ENCODE measurements around the gene TNFSF12. TPM values are rescaled to one million over a fixed set of nuclear protein-coding genes. Genes with fewer than 3 reads are reported as not detected.

TNFSF12 gene
- total and polyA plus RNA-seq, 9 of the 15 experiments (the other 6 are each of a cell fraction or from before 2014, with no cell fraction given): 0.03 to 0.95 (median 0.19) TPM; not detected in 3

GRCh38 chr17:7573324-7574080 lies 24.6 kb downstream of the TNFSF12 start (continued):
- TF ChIP-seq DMBX1 (CRISPR knock-in tag; IDR thresholded peaks at IDR 0.05; ENCODE audit: borderline replicate concordance): no peak
- TF ChIP-seq GABPB1 (CRISPR knock-in tag; IDR thresholded peaks at IDR 0.05): peak; percentile 80
- no peak for TF ChIP-seq E4F1 (CRISPR knock-in tag; IDR thresholded peaks at IDR 0.05; ENCODE audit: borderline replicate concordance)
- 0 out of 2 replicates have a peak, but pooled peaks have one; percentile 32 for TF ChIP-seq ZNF175 (CRISPR knock-in tag; IDR thresholded peaks at IDR 0.05; ENCODE audit: low read depth)
- TF ChIP-seq JUN (IDR thresholded peaks at IDR 0.05; ENCODE audit: borderline replicate concordance, low read depth, low read length): no peak
- no peak for TF ChIP-seq JUN (CRISPR knock-in tag; IDR thresholded peaks at IDR 0.05; ENCODE audit: borderline replicate concordance)
- TF ChIP-seq CSDE1 (IDR thresholded peaks at IDR 0.05): no peak
- TF ChIP-seq IRF9 (tag; IDR thresholded peaks at IDR 0.05): peak; percentile 78
- no peak for TF ChIP-seq ZNF316 (IDR thresholded peaks at IDR 0.05)
- TF ChIP-seq FUS (optimal IDR thresholded peaks at IDR 0.05; ENCODE audit: low read depth, low read length): peak; percentile 87
- TF ChIP-seq ETV1 (tag; conservative IDR thresholded peaks at IDR 0.05; ENCODE audit: low read depth): peak; percentile 89
- TF ChIP-seq EWSR1 (IDR thresholded peaks at IDR 0.05; ENCODE audit: borderline replicate concordance, low read depth, partially characterized antibody): no peak
- no peak for TF ChIP-seq CTCF (IDR thresholded peaks at IDR 0.05 in 2 of 3, conservative IDR thresholded peaks at IDR 0.05 in 1 of 3; ENCODE audit: insufficient read depth in 2 of 3, low read depth in 1 of 3, low read length in 3 of 3)
- TF ChIP-seq MYC (IDR thresholded peaks at IDR 0.05; ENCODE audit: low read depth, low read length): peak; percentile 93
- TF ChIP-seq MYC (CRISPR knock-in tag; IDR thresholded peaks at IDR 0.05; ENCODE audit: borderline replicate concordance, low read depth): peak; percentile 52; the same call in 1 of the 2 replicates
- peak; percentile 81 for TF ChIP-seq GABPA (tag; conservative IDR thresholded peaks at IDR 0.05; ENCODE audit: low read depth)
- TF ChIP-seq MXI1 (IDR thresholded peaks at IDR 0.05; ENCODE audit: low read depth, low read length): peak; percentile 87
- no peak for TF ChIP-seq ATF1 (CRISPR knock-in tag; IDR thresholded peaks at IDR 0.05)
- TF ChIP-seq ATF1 (tag; IDR thresholded peaks at IDR 0.05): peak; percentile 61
- TF ChIP-seq NR2C2 (CRISPR knock-in tag; IDR thresholded peaks at IDR 0.05): no peak; the same call in 1 of the 2 replicates
- peak; percentile 64 for TF ChIP-seq NR2C2 (tag; IDR thresholded peaks at IDR 0.05)
- peak; percentile 9 for TF ChIP-seq POLR2B (IDR thresholded peaks at IDR 0.05; ENCODE audit: low read depth, partially characterized antibody)
- TF ChIP-seq SIN3A (IDR thresholded peaks at IDR 0.05; ENCODE audit: borderline replicate concordance in 2 of 2, control insufficient read depth in 1 of 2, low read depth in 2 of 2, low read length in 2 of 2): peak; percentile 89 to 93; a peak in 3 of 4 replicates
